GM18526 (cell line): Measurements from ENCODE around the gene TBX3.

Experiments used
- POLR2A ChIP-seq: IDR thresholded peaks from 3 replicates; pipeline ENCODE4 v1.6.1; 2011; ENCODE audit not compliant: insufficient read length; ENCODE audit errors: extremely low read depth

The TBX3 gene

DNA sequence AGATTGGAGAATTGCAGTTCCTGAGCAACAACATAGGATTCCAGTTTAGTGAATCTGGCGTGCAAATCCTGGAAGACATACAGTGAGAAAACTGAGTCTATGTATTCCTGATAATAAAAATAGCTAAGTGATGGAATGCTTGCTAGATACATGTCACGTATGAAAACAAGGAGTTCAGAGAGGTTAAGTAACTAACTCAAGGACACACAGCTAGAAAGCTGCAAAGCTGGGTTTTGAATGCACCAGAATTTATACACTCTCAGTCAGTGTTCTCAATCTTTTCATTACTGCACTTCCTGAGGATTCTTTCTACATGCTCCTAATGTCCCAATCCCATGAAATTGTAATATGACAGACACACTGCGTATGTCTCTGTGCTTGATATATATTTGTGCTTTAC, 35.3 kb downstream of the TBX3 start:
- TF ChIP-seq POLR2A = no peak

DNA sequence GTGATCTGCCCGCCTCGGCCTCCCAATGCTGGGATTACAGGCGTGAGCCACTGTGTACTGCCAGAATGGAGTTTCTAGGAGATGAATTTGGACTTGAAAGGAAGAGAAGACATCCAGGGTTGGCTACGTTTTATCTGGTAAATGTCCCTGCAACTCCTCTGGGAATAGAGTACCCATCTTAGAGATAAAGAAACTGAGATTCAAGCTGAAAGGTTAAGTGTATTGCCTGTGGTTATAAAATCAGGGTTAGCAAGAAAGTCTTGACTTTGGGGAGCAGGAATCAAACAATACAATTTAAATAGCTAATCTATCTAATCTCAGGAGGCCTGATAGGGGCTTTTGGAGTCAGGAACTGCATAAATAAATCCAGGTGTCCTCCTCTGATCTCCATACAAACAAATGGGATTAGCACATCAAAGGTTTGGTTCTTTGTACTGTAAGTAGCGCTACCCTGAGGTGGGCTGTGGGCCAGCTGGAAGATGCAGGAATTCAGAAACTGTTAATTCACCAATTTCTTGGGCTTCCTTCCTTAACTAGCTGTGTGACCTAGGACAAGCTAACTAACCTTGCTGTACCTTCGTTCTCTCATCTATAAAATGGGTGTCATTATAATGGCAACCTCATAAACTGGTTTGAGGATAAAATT, 45.1 kb downstream of the TBX3 start:
- TF ChIP-seq POLR2A = no peak

GRCh38 chr12:114636723-114637480, 47.1 kb downstream of the TBX3 start:
- TF ChIP-seq POLR2A = no peak

DNA sequence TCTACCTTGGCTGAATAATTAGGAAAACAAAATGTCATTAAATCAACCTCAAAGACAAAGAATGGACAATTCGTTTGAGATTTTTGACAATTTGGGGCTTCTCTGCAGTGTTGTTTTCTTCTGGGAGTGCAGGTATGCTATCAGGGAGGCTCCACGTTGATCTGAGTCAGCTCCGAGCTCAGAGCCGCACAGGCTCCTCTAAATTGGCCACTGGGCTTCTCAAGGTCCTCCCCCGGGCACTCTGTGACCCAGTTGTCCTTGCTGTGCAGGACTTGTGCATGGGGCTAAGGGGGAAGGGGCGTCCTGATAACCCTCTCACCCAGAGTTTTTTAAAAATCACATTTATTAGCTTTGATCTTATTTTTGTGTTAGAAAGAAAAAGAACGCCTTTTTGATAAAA, 52.7 kb downstream of the TBX3 start:
- TF ChIP-seq POLR2A = no peak

GRCh38 chr12:114628199-114628598, 55.8 kb downstream of the TBX3 start:
- no peak for TF ChIP-seq POLR2A

- TF ChIP-seq POLR2A = no peak
These were observed 56.6 kb downstream of the TBX3 start for GRCh38 chr12:114627393-114627792.

DNA sequence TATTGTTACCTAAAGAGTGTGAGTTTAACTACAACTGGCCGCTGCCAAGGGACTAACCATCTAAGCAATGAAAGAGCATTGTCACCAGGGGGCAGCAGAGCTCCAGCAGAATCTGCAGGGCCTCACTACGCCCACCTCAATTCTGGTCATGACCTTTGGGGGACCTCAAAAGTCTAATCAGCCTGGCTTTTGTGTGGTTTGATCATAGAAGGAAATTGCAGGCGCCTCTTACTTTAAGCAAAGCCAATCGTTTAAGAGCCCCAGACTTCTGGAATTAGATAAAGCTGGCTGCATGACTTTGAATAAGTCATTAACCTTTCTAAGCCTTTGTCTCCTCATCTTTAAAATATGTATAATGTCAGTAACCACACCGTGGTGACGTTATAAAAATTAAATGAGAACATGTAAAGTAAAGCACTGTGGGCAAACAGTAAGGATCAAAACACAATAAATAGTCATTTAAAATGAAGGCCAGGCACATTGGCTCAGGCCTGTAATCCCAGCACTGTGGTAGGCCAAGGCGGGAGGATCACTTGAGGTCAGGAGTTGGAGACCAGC, 58.6 kb downstream of the TBX3 start:
- TF ChIP-seq POLR2A = no peak

DNA sequence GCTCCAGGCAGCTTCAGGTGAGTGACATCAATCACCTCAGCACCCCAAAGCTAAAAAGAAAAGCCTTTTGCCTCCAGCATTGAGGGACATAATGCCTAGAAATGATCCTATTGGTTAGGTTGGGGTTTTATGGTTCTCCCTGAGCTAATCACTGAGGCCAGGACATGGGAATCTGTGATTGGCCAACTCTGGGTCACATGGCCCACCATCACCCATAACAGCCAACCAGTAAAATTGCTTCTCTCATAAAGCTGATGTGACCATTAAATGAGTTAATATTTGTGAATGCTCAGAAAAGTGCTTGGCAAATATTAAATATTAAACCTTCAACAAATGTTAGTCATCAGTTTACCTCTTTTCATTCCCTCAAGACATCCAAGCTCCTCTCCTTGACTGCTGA, 60.2 kb downstream of the TBX3 start:
- no peak for TF ChIP-seq POLR2A
